Measurements from ENCODE around the gene GASK1A. TPM values are rescaled to one million over a fixed set of nuclear protein-coding genes. Genes with fewer than 3 reads are reported as not detected.

GASK1A gene
- total RNA-seq, 6 experiments from 2014 or later, result 5.5 to 17.5 (median 10.5) TPM

GRCh38 chr3:43019826-43020225 lies 40.7 kb downstream of the GASK1A start:
- Histone ChIP-seq H3K27ac (no peak overlapping the region), H3K9me3 (no peaks in the 10 kb centered on the region), H3K4me3 (no peak overlapping the region), H3K36me3 (no peaks in the 10 kb centered on the region), H3K4me1 (peaks cover 0 to 8% (median 0%) of the 10 kb centered on the region in 4 donors), H3K27me3 (no peaks in the 10 kb centered on the region)
- intact Hi-C loops (cut with DNase I), result no loop called here
- no peak for TF ChIP-seq CTCF (IDR thresholded peaks at IDR 0.05)
- TF ChIP-seq POLR2A (IDR thresholded peaks at IDR 0.05), result no peak
- DNase-seq (no peak), ATAC-seq (no peak)

GRCh38 chr3:43021186-43021585 lies 42.1 kb downstream of the GASK1A start:
- intact Hi-C loops (cut with DNase I), result no loop called here
- Histone ChIP-seq H3K9me3 (no peaks in the 10 kb centered on the region), H3K36me3 (no peaks in the 10 kb centered on the region), H3K4me1 (peaks cover 0 to 8% (median 0%) of the 10 kb centered on the region in 4 donors), H3K27ac (no peak overlapping the region), H3K4me3 (no peak overlapping the region), H3K27me3 (no peaks in the 10 kb centered on the region)
- DNase-seq (no peak), ATAC-seq (no peak)
- TF ChIP-seq POLR2A (IDR thresholded peaks at IDR 0.05), result no peak
- TF ChIP-seq CTCF (IDR thresholded peaks at IDR 0.05), result no peak
- 66% methylated on average over 4 of the region's 4 CpGs for WGBS (ENCODE audit: insufficient coverage, low coverage, low lambda C conversion rate, missing lambda C conversion rate)

- WGBS (ENCODE audit: insufficient coverage, low coverage, low lambda C conversion rate, missing lambda C conversion rate), result 62% methylated on average over 1 of the region's 1 CpG
- no peak for TF ChIP-seq POLR2A (IDR thresholded peaks at IDR 0.05)
- TF ChIP-seq CTCF (IDR thresholded peaks at IDR 0.05), result no peak
- intact Hi-C loops (cut with DNase I), result no loop called here
- Histone ChIP-seq H3K36me3 (no peaks in the 10 kb centered on the region), H3K9me3 (no peaks in the 10 kb centered on the region), H3K4me3 (no peak overlapping the region), H3K4me1 (peaks cover 0 to 8% (median 0%) of the 10 kb centered on the region in 4 donors), H3K27me3 (no peaks in the 10 kb centered on the region), H3K27ac (no peak overlapping the region)
- ATAC-seq (no peak), DNase-seq (no peak)
Observed at GRCh38 chr3:43022121-43022520, 43.0 kb downstream of the GASK1A start.

- Histone ChIP-seq H3K36me3 (no peaks in the 10 kb centered on the region), H3K27ac (no peak overlapping the region), H3K9me3 (no peaks in the 10 kb centered on the region), H3K27me3 (no peaks in the 10 kb centered on the region), H3K4me1 (peaks cover 0 to 8% (median 0%) of the 10 kb centered on the region in 4 donors), H3K4me3 (no peak overlapping the region)
- no peak for DNase-seq
- no peak for ATAC-seq
- no peak for TF ChIP-seq POLR2A (IDR thresholded peaks at IDR 0.05)
- no peak for TF ChIP-seq CTCF (IDR thresholded peaks at IDR 0.05)
- WGBS (ENCODE audit: insufficient coverage, low coverage, low lambda C conversion rate, missing lambda C conversion rate), result 89% methylated on average over 3 of the region's 4 CpGs
- intact Hi-C loops (cut with DNase I), result no loop called here
Observed at GRCh38 chr3:43023066-43023465, 44.0 kb downstream of the GASK1A start.

- Histone ChIP-seq H3K36me3 (no peaks in the 10 kb centered on the region), H3K4me1 (peaks cover 0 to 7% (median 0%) of the 10 kb centered on the region in 4 donors), H3K9me3 (no peaks in the 10 kb centered on the region), H3K27ac (no peak overlapping the region), H3K27me3 (no peaks in the 10 kb centered on the region), H3K4me3 (no peak overlapping the region)
- DNase-seq (no peak), ATAC-seq (no peak)
- 50% methylated on average over 1 of the region's 5 CpGs for WGBS (ENCODE audit: insufficient coverage, low coverage, low lambda C conversion rate, missing lambda C conversion rate)
- no peak for TF ChIP-seq CTCF (IDR thresholded peaks at IDR 0.05)
- no peak for TF ChIP-seq POLR2A (IDR thresholded peaks at IDR 0.05)
- intact Hi-C loops (cut with DNase I), result no loop called here
Observed at GRCh38 chr3:43023746-43024145, 44.6 kb downstream of the GASK1A start.
